ENCODE data around the gene PNKP.

DNA sequence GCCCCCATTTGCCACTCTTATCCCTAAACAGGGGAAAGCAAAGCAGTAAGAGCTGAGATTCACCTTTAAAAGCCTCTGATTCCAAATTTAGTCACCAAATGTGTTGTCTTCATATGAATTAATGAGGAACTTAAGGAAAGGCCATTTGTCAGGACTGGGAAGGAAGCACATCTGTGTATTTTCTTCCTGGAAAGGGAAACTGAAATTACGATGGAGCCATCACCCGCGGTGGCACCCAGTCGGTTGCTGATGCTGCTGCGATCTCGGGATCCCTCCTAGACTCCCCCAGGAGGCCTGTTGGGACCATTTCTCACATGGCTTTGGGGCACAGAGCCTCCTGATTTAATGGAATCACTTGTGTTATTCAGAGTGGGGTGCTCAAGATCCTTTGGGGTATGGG lies 36.8 kb upstream of the PNKP start:
- TF ChIP-seq, protein P1, sequence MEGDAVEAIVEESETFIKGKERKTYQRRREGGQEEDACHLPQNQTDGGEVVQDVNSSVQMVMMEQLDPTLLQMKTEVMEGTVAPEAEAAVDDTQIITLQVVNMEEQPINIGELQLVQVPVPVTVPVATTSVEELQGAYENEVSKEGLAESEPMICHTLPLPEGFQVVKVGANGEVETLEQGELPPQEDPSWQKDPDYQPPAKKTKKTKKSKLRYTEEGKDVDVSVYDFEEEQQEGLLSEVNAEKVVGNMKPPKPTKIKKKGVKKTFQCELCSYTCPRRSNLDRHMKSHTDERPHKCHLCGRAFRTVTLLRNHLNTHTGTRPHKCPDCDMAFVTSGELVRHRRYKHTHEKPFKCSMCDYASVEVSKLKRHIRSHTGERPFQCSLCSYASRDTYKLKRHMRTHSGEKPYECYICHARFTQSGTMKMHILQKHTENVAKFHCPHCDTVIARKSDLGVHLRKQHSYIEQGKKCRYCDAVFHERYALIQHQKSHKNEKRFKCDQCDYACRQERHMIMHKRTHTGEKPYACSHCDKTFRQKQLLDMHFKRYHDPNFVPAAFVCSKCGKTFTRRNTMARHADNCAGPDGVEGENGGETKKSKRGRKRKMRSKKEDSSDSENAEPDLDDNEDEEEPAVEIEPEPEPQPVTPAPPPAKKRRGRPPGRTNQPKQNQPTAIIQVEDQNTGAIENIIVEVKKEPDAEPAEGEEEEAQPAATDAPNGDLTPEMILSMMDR (IDR thresholded peaks at IDR 0.05) = no peak
- TF ChIP-seq, protein P2, sequence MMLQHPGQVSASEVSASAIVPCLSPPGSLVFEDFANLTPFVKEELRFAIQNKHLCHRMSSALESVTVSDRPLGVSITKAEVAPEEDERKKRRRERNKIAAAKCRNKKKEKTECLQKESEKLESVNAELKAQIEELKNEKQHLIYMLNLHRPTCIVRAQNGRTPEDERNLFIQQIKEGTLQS (CRISPR knock-in tag; conservative IDR thresholded peaks at IDR 0.05) = no peak
- TF ChIP-seq ATF1 (CRISPR knock-in tag; IDR thresholded peaks at IDR 0.05) = no peak
- TF ChIP-seq NFE2L1 (CRISPR knock-in tag; IDR thresholded peaks at IDR 0.05) = no peak
- TF ChIP-seq TEAD4 (CRISPR knock-in tag; IDR thresholded peaks at IDR 0.05) = no peak
- no peak for TF ChIP-seq TP53 (CRISPR knock-in tag; IDR thresholded peaks at IDR 0.05)
- no peak for TF ChIP-seq ATF2 (CRISPR knock-in tag; IDR thresholded peaks at IDR 0.05; ENCODE audit: borderline replicate concordance, low read depth)
- TF ChIP-seq USF1 (CRISPR knock-in tag; IDR thresholded peaks at IDR 0.05) = no peak
- no peak for TF ChIP-seq USF2 (CRISPR knock-in tag; IDR thresholded peaks at IDR 0.05)
- no peak for TF ChIP-seq ERG (CRISPR knock-in tag; IDR thresholded peaks at IDR 0.05)
- no peak for TF ChIP-seq NR3C1 (CRISPR knock-in tag; conservative IDR thresholded peaks at IDR 0.05; ENCODE audit: low read depth)
